NCI-H2227 (cell line): Measurements from ENCODE around the gene HDAC9.

Experiments
- DNase-seq: peaks from one replicate; lab custom pipeline; 2025; ENCODE audit not compliant: unreplicated experiment; lab: John Stamatoyannopoulos, UW

The HDAC9 gene

GRCh38 chr7:18494406-18494805 lies 1.1 kb upstream of the HDAC9 start:
- DNase-seq, result no peak

GRCh38 chr7:18494821-18495408 lies 634 bp upstream of the HDAC9 start:
- DNase-seq, result no peak

- DNase-seq, result no peak
These were observed 772 bp downstream of the HDAC9 start for GRCh38 chr7:18496341-18496700.

- DNase-seq, result no peak
These were observed 1.5 kb downstream of the HDAC9 start for GRCh38 chr7:18497082-18497481.

- DNase-seq, result no peak
These were observed 2.3 kb downstream of the HDAC9 start for GRCh38 chr7:18497800-18498199.

- no peak for DNase-seq
These were observed 2.8 kb downstream of the HDAC9 start for GRCh38 chr7:18498341-18498740.

- DNase-seq, result no peak
These were observed 4.0 kb downstream of the HDAC9 start for GRCh38 chr7:18499407-18500177.

- no peak for DNase-seq
These were observed 7.7 kb downstream of the HDAC9 start for GRCh38 chr7:18503126-18503866.

- no peak for DNase-seq
These were observed 9.4 kb downstream of the HDAC9 start for GRCh38 chr7:18504965-18505364.

GRCh38 chr7:18505870-18506460 lies 10.4 kb downstream of the HDAC9 start:
- DNase-seq, result no peak

- no peak for DNase-seq
These were observed 13.2 kb downstream of the HDAC9 start for GRCh38 chr7:18508443-18509427.

- DNase-seq, result no peak
These were observed 13.9 kb downstream of the HDAC9 start for GRCh38 chr7:18509481-18509880.

GRCh38 chr7:18511351-18512140 lies 16.0 kb downstream of the HDAC9 start:
- DNase-seq, result no peak

GRCh38 chr7:18513343-18513742 lies 17.8 kb downstream of the HDAC9 start:
- DNase-seq, result no peak

- DNase-seq, result no peak
These were observed 19.5 kb downstream of the HDAC9 start for GRCh38 chr7:18515067-18515466.

GRCh38 chr7:18517646-18518045 lies 22.1 kb downstream of the HDAC9 start:
- no peak for DNase-seq

- DNase-seq, result no peak
These were observed 23.0 kb downstream of the HDAC9 start for GRCh38 chr7:18518555-18518954.

- DNase-seq, result no peak
These were observed 25.1 kb downstream of the HDAC9 start for GRCh38 chr7:18520450-18521235.

GRCh38 chr7:18521236-18521589 lies 25.7 kb downstream of the HDAC9 start:
- no peak for DNase-seq
